Esophagus muscularis mucosa (tissue), 4 donors: ENCODE measurements around the gene LEAP2.

Source experiments
- EP300 ChIP-seq: sonication (generic); formaldehyde crosslinking; IDR thresholded peaks from one replicate; pipeline ENCODE4 v1.6.1; 2017; ENCODE audit warnings: antibody characterized with exemption
- POLR2A ChIP-seq: fragments of 450-650 bp; IDR thresholded peaks from one replicate; pipeline ENCODE4 v1.6.1; 2017; ENCODE audit warnings: antibody characterized with exemption, moderate library complexity, mild to moderate bottlenecking, low read depth
- POLR2AphosphoS5 ChIP-seq, 2 donors: sonication (generic); formaldehyde crosslinking; IDR thresholded peaks; one replicate each; pipeline ENCODE4 v1.6.1; 2017; ENCODE audit warnings: antibody characterized with exemption in 2 of 2
- TF ChIP-seq, protein P1 (sequence below), 3 experiments: fragments of 200-600 bp in 2 of 3; fragments of 450-650 bp in 1 of 3; sonication (generic) in 2 of 3; IDR thresholded peaks; one replicate each; pipeline ENCODE4 v1.5.1; 2017 to 2019; ENCODE audit warnings: antibody characterized with exemption in 3 of 3, mild to moderate bottlenecking in 2 of 3, moderate library complexity in 1 of 3

GRCh38 chr5:132837868-132838267, 35.6 kb upstream of the LEAP2 start:
- TF ChIP-seq, protein P1, sequence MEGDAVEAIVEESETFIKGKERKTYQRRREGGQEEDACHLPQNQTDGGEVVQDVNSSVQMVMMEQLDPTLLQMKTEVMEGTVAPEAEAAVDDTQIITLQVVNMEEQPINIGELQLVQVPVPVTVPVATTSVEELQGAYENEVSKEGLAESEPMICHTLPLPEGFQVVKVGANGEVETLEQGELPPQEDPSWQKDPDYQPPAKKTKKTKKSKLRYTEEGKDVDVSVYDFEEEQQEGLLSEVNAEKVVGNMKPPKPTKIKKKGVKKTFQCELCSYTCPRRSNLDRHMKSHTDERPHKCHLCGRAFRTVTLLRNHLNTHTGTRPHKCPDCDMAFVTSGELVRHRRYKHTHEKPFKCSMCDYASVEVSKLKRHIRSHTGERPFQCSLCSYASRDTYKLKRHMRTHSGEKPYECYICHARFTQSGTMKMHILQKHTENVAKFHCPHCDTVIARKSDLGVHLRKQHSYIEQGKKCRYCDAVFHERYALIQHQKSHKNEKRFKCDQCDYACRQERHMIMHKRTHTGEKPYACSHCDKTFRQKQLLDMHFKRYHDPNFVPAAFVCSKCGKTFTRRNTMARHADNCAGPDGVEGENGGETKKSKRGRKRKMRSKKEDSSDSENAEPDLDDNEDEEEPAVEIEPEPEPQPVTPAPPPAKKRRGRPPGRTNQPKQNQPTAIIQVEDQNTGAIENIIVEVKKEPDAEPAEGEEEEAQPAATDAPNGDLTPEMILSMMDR (IDR thresholded peaks at IDR 0.05): no peak
- TF ChIP-seq POLR2A (no peak), POLR2AphosphoS5 (IDR thresholded peaks at IDR 0.05) (no peak), EP300 (no peak)
